Stomach (tissue), 9 donors: ENCODE data around the gene APLF. TPM values are rescaled to one million over a fixed set of nuclear protein-coding genes. Genes with fewer than 3 reads are reported as not detected.

ENCODE experiments used
- DNase-seq, 2 donors: peaks; one replicate each; pipeline versions ENCODE4 v3.0.0 to v3.0.0-alpha.2; 2013 to 2019
- H3K27ac ChIP-seq, 5 donors: fragments of 200-600 bp in 4 of 5; sonication (generic) in 4 of 5; one replicate each; pipeline ENCODE4 v1.5.1; 2013 to 2019; ENCODE audit warnings: mild to moderate bottlenecking in 1 of 5, moderate library complexity in 1 of 5
- H3K27me3 ChIP-seq, 3 donors: fragments of 200-600 bp; sonication (generic); one replicate each; pipeline ENCODE4 v1.5.1; 2017 to 2019; ENCODE audit warnings: mixed run types in 1 of 3
- H3K36me3 ChIP-seq, 4 donors: fragments of 200-600 bp; sonication (generic); 1 replicate in 3 of 4; 2 replicates in 1 of 4; pipeline ENCODE4 v1.5.1; 2016 to 2019
- H3K4me1 ChIP-seq, 4 donors: fragments of 200-600 bp; sonication (generic); one replicate each; pipeline ENCODE4 v1.5.1; 2016 to 2019
- H3K4me3 ChIP-seq, 4 donors: fragments of 200-600 bp; sonication (generic) in 3 of 4; one replicate each; pipeline ENCODE4 v1.5.1; 2016 to 2019; ENCODE audit warnings: mild to moderate bottlenecking in 1 of 4
- H3K9me3 ChIP-seq, 4 donors: fragments of 200-600 bp; sonication (generic); one replicate each; pipeline ENCODE4 v1.5.1; 2016 to 2019
- EP300 ChIP-seq: sonication (generic); formaldehyde crosslinking; IDR thresholded peaks from one replicate; pipeline ENCODE4 v1.6.1; 2017; ENCODE audit warnings: antibody characterized with exemption
- POLR2A ChIP-seq, 4 donors: fragments of 450-650 bp; IDR thresholded peaks; one replicate each; pipeline ENCODE4 v1.6.1; 2016; ENCODE audit warnings: antibody characterized with exemption in 4 of 4, control low read depth in 2 of 4, mild to moderate bottlenecking in 1 of 4, moderate library complexity in 1 of 4
- POLR2AphosphoS5 ChIP-seq, 3 donors: sonication (generic); formaldehyde crosslinking; IDR thresholded peaks; one replicate each; pipeline ENCODE4 v1.6.1; 2016; ENCODE audit warnings: antibody characterized with exemption in 3 of 3
- WGBS, 5 donors: extraction: QIAGEN DNeasy Blood & Tissue Kit in 3 of 5; methylation state at CpG; one replicate each; pipeline versions ENCODE4 v1.1.5 to v1.1.7; 2013 to 2018; 5-methylcytosine and 5-hydroxymethylcytosine counted together
- intact Hi-C: fragments of 100-400 bp; cut with DNase I; formaldehyde crosslinking; loops from one replicate; pipeline ENCODE4 v1.15.1; 2023; ENCODE audit warnings: low total_unique reads
- polyA plus RNA-seq, 3 donors: library from polyadenylated mRNA; stranded (reverse); fragments of 200-250 nt; gene quantifications; one replicate each; pipeline ENCODE4 v1.2.3, GENCODE V29; 2013
- total RNA-seq, 5 donors: library from RNA; depleted of rRNA; stranded (reverse); fragments of >200 nt; gene quantifications; one replicate each; pipeline versions ENCODE4 v1.1.0 to v1.2.3, GENCODE V29; 2014 to 2016
- TF ChIP-seq, protein P1 (sequence below), 7 experiments: fragments of 450-650 bp in 4 of 7; fragments of 200-600 bp in 3 of 7; sonication (generic) in 3 of 7; IDR thresholded peaks; one replicate each; pipeline ENCODE4 v1.5.1; 2016 to 2019; ENCODE audit warnings: antibody characterized with exemption in 7 of 7, control low read depth in 2 of 7, mild to moderate bottlenecking in 1 of 7
- donor health status: healthy with polysubstance abuse.
- donor health status: Bipolar disorder and iron deficiency.
- donor health status: healthy.

APLF gene
- total and polyA plus RNA-seq, 8 donors: 0.29 to 9.4 (median 0.77) TPM

DNA sequence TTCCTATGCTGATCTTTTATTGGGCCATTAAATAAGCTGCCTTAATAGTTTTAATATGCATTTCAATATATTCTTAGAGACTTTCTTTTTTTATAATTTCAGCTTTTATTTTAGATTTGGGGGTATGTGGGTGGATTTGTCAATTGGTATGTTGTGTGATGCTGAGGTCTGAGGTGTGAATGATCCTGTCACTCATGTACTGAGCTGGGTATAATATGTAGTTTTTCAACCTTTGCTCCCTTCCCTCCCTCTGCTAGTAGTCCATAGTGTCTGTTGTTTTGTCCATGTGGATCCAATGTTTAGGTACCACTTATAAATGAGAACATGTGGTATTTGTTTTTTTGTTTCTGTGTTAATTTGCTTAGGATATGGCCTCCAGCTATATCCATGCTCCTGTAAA lies 140.5 kb downstream of the APLF start:
- H3K27me3 ChIP-seq: no peaks in the 10 kb centered on the region
- no peak for DNase-seq
- H3K9me3 ChIP-seq: peaks cover 0 to 25% (median 10%) of the 10 kb centered on the region in 4 donors
- intact Hi-C loops: no loop called here
- no peaks in the 10 kb centered on the region for H3K4me1 ChIP-seq
- no peak overlapping the region for H3K27ac ChIP-seq
- H3K36me3 ChIP-seq: no peaks in the 10 kb centered on the region
- no peak overlapping the region for H3K4me3 ChIP-seq
- no peak for TF ChIP-seq EP300

DNA sequence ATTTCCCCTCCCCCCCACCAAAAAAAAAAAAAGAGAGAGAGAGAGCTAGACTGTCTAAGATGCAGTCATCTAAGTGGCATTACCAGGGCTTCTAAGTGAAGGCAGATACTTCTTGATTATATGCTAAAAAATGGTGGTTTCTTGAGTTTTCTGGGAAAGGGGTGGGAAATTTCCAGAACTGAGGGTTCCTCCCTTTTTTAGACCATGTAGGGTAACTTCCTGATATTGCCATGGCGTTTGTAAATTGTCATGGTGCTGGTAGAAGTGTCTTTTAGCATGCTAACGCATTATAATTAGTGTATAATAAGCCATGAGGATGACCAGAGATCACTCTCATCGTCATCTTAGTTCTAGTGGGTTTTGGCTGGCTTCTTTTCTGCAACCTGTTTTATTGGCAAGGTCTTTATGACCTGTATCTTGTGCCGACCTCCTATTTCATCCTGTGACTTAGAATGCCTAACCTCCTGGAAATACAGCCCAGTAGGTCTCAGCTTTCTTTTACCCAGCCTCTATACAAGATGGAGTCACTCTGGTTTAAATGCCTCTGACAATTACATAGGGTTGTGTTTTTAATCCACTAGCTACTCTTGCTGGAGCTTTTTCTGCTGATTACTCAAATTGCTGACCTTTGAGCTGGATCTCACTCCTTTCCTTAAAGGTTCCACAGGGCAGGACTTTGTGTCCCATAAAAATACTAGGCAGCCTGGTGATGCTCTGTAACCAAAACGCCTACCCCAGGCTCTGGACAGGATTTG lies 145.6 kb downstream of the APLF start:
- intact Hi-C loops: no loop called here
- TF ChIP-seq, protein P1, sequence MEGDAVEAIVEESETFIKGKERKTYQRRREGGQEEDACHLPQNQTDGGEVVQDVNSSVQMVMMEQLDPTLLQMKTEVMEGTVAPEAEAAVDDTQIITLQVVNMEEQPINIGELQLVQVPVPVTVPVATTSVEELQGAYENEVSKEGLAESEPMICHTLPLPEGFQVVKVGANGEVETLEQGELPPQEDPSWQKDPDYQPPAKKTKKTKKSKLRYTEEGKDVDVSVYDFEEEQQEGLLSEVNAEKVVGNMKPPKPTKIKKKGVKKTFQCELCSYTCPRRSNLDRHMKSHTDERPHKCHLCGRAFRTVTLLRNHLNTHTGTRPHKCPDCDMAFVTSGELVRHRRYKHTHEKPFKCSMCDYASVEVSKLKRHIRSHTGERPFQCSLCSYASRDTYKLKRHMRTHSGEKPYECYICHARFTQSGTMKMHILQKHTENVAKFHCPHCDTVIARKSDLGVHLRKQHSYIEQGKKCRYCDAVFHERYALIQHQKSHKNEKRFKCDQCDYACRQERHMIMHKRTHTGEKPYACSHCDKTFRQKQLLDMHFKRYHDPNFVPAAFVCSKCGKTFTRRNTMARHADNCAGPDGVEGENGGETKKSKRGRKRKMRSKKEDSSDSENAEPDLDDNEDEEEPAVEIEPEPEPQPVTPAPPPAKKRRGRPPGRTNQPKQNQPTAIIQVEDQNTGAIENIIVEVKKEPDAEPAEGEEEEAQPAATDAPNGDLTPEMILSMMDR (IDR thresholded peaks at IDR 0.05): no peak
- TF ChIP-seq EP300: no peak
- TF ChIP-seq POLR2A (IDR thresholded peaks at IDR 0.05): no peak
- no peak for TF ChIP-seq POLR2AphosphoS5 (IDR thresholded peaks at IDR 0.05)
- Histone ChIP-seq H3K4me1 (no peaks in the 10 kb centered on the region), H3K27me3 (no peaks in the 10 kb centered on the region), H3K27ac (no peak overlapping the region), H3K9me3 (peaks cover 0 to 18% (median 7%) of the 10 kb centered on the region in 4 donors), H3K4me3 (no peak overlapping the region), H3K36me3 (no peaks in the 10 kb centered on the region)
- no peak for DNase-seq
- WGBS, 5 donors: 80 to 86% (median 84%) methylated on average over 5 of the region's 5 CpGs

DNA sequence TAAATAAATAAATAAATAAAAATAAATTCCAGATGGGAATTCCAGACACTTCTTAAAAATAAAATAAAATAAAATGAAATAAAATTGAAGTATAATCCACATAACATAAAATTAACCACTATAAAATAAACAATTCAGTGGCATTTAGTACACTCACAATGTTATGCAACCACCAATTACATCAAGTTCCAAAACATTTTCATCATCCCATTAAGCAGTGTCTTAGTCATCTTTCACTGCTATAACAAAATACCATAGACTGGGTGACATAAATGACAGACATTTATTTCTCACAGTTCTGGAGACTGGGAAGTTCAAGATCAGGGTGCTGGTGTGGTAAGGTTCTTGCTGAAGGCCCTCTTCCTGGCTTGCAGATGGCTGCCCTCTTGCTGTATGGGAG lies 153.4 kb downstream of the APLF start:
- intact Hi-C loops: no loop called here
- DNase-seq: no peak
- no peak overlapping the region for H3K27ac ChIP-seq
- H3K9me3 ChIP-seq: peaks cover 2 to 12% (median 6%) of the 10 kb centered on the region in 4 donors
- H3K36me3 ChIP-seq: no peaks in the 10 kb centered on the region
- no peaks in the 10 kb centered on the region for H3K4me1 ChIP-seq
- no peak overlapping the region for H3K4me3 ChIP-seq
- no peaks in the 10 kb centered on the region for H3K27me3 ChIP-seq
- TF ChIP-seq POLR2A (IDR thresholded peaks at IDR 0.05): no peak
- no peak for TF ChIP-seq EP300
- TF ChIP-seq, protein P1 (IDR thresholded peaks at IDR 0.05): no peak

DNA sequence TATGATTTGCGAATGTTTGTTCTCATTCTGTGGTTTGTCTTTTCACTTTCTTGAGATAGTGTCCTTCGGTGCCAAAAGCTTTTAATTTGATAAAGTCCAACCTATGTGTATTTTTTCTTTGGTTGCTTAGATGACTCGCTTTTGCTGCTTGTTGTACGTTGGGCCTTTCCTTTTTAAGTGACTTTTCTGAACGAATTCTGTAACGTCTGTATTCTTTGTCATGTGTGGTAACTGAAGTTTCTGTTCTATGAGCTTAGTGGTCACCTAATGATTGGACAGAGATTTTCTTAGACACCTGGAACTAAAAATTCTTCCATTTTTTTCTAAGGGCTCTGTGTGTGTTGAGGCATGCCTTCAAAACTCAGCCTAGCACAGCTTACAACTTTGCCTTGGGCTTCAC lies 156.4 kb downstream of the APLF start:
- TF ChIP-seq, protein P1 (IDR thresholded peaks at IDR 0.05): no peak
- TF ChIP-seq POLR2A (IDR thresholded peaks at IDR 0.05) (no peak), POLR2AphosphoS5 (IDR thresholded peaks at IDR 0.05) (no peak), EP300 (no peak)
- intact Hi-C loops: no loop called here
- WGBS, 5 donors: 82 to 95% (median 92%) methylated on average over 6 of the region's 6 CpGs
- Histone ChIP-seq H3K4me1 (no peaks in the 10 kb centered on the region), H3K27ac (no peak overlapping the region), H3K36me3 (no peaks in the 10 kb centered on the region), H3K27me3 (no peaks in the 10 kb centered on the region), H3K9me3 (peaks cover 2 to 17% (median 9%) of the 10 kb centered on the region in 4 donors), H3K4me3 (no peak overlapping the region)
- no peak for DNase-seq

DNA sequence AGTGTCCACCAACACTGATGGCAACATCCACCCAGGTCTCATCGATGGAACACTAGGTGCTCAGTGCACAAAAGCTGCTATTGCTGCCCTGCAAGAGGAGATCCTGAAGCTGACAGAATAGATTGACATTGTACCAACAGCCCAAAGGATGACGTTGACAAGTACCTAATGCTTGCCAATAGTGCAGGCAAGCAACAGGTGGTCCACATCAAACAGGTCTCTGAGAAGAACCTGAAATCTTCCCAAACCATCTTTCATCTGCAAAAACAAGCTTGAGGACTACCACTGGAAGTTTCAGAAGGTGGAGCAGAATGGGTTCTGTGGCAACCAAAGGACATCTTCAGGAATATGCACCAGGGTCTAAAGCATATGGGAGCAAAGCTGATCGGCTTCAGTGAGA lies 160.2 kb downstream of the APLF start:
- no peak overlapping the region for H3K4me3 ChIP-seq

More for the DNA sequence above, 160.2 kb downstream of the APLF start:
- no peak overlapping the region for H3K27ac ChIP-seq
- H3K27me3 ChIP-seq: no peaks in the 10 kb centered on the region
- WGBS, 5 donors: 85 to 91% (median 89%) methylated on average over 3 of the region's 3 CpGs
- H3K4me1 ChIP-seq: no peaks in the 10 kb centered on the region
- no peaks in the 10 kb centered on the region for H3K36me3 ChIP-seq
- TF ChIP-seq EP300 (no peak), POLR2A (IDR thresholded peaks at IDR 0.05) (no peak), POLR2AphosphoS5 (IDR thresholded peaks at IDR 0.05) (no peak)
- TF ChIP-seq, protein P1 (IDR thresholded peaks at IDR 0.05): no peak
- DNase-seq: no peak
- intact Hi-C loops: no loop called here
- peaks cover 2 to 23% (median 9%) of the 10 kb centered on the region in 4 donors for H3K9me3 ChIP-seq
